Nephron (organoid): ENCODE measurements around the gene BSX.

ENCODE experiments used
- H3K27ac Mint-ChIP-seq, 3 experiments: 2 replicates each; pipeline ENCODE4 v1.8.0; 2020; ENCODE audit warnings: mixed read lengths in 3 of 3, mild to moderate bottlenecking in 2 of 3, moderate library complexity in 1 of 3
- H3K27me3 Mint-ChIP-seq: 2 replicates; pipeline ENCODE4 v1.8.0; 2021; ENCODE audit warnings: low read depth, mild to moderate bottlenecking, moderate library complexity, mixed read lengths
- H3K36me3 Mint-ChIP-seq: 2 replicates; pipeline ENCODE4 v1.8.0; 2020; ENCODE audit warnings: low read depth, mixed read lengths
- H3K4me1 Mint-ChIP-seq: 2 replicates; pipeline ENCODE4 v1.8.0; 2020; ENCODE audit warnings: mixed read lengths
- H3K4me3 Mint-ChIP-seq, 3 experiments: 2 replicates each; pipeline ENCODE4 v1.8.0; 2020; ENCODE audit warnings: mild to moderate bottlenecking in 3 of 3, mixed read lengths in 3 of 3, moderate library complexity in 2 of 3
- H3K9me3 Mint-ChIP-seq: 2 replicates; pipeline ENCODE4 v1.8.0; 2020; ENCODE audit warnings: mixed read lengths
- CTCF ChIP-seq, 3 experiments: fragments of 200-600 bp; sonication (generic); IDR thresholded peaks; one replicate each; pipeline ENCODE4 v1.5.0; 2021; ENCODE audit warnings: antibody characterized with exemption in 3 of 3; ENCODE audit not compliant: unreplicated experiment in 3 of 3

Gene BSX

GRCh38 chr11:122983438-122984185 lies 2.0 kb upstream of the BSX start:
- H3K27ac Mint-ChIP-seq = no peak overlapping the region
- peaks cover 10% of the 10 kb centered on the region for H3K9me3 Mint-ChIP-seq
- TF ChIP-seq CTCF (IDR thresholded peaks at IDR 0.05; ENCODE audit: unreplicated experiment in 3 of 3) = no peak
- peaks cover 5% of the 10 kb centered on the region for H3K4me1 Mint-ChIP-seq
- H3K27me3 Mint-ChIP-seq = peaks cover 99% of the 10 kb centered on the region
- H3K4me3 Mint-ChIP-seq = peak overlapping the region; percentile 68 to 80 (median 74)
- H3K36me3 Mint-ChIP-seq = no peaks in the 10 kb centered on the region

- Mint-ChIP-seq H3K4me3 (peak overlapping the region in 2 of 3 experiments; percentile 2 to 29), H3K36me3 (peaks cover 3% of the 10 kb centered on the region), H3K27me3 (peaks cover 100% of the 10 kb centered on the region), H3K4me1 (peaks cover 26% of the 10 kb centered on the region), H3K9me3 (peaks cover 9% of the 10 kb centered on the region), H3K27ac (no peak overlapping the region)
- TF ChIP-seq CTCF (IDR thresholded peaks at IDR 0.05; ENCODE audit: unreplicated experiment in 3 of 3) = no peak
Observed at GRCh38 chr11:122979815-122980595, 1.6 kb downstream of the BSX start.

- peaks cover 3% of the 10 kb centered on the region for H3K36me3 Mint-ChIP-seq
- peak overlapping the region in 2 of 3 experiments; percentile 29 to 39 for H3K4me3 Mint-ChIP-seq
- H3K4me1 Mint-ChIP-seq = peaks cover 26% of the 10 kb centered on the region
- H3K27ac Mint-ChIP-seq = no peak overlapping the region
- peaks cover 9% of the 10 kb centered on the region for H3K9me3 Mint-ChIP-seq
- TF ChIP-seq CTCF (IDR thresholded peaks at IDR 0.05; ENCODE audit: unreplicated experiment in 3 of 3) = no peak
- peaks cover 100% of the 10 kb centered on the region for H3K27me3 Mint-ChIP-seq
Observed at GRCh38 chr11:122979103-122979814, 2.4 kb downstream of the BSX start.

- Mint-ChIP-seq H3K36me3 (peaks cover 3% of the 10 kb centered on the region), H3K27ac (no peak overlapping the region), H3K4me3 (peak overlapping the region; percentile 5 to 8 (median 7)), H3K27me3 (peaks cover 100% of the 10 kb centered on the region), H3K4me1 (peaks cover 26% of the 10 kb centered on the region), H3K9me3 (peaks cover 9% of the 10 kb centered on the region)
- no peak for TF ChIP-seq CTCF (IDR thresholded peaks at IDR 0.05; ENCODE audit: unreplicated experiment in 3 of 3)
Observed at GRCh38 chr11:122978299-122978620, 3.4 kb downstream of the BSX start.

- Mint-ChIP-seq H3K9me3 (peaks cover 9% of the 10 kb centered on the region), H3K27me3 (peaks cover 100% of the 10 kb centered on the region), H3K36me3 (peaks cover 3% of the 10 kb centered on the region), H3K4me1 (peaks cover 26% of the 10 kb centered on the region), H3K27ac (no peak overlapping the region), H3K4me3 (peak overlapping the region in 2 of 3 experiments; percentile 7 to 73)
- no peak for TF ChIP-seq CTCF (IDR thresholded peaks at IDR 0.05; ENCODE audit: unreplicated experiment in 3 of 3)
Observed at GRCh38 chr11:122977470-122978298, 4.0 kb downstream of the BSX start.
